ENCODE data around the gene CACNG1. TPM values are rescaled to one million over a fixed set of nuclear protein-coding genes. Genes with fewer than 3 reads are reported as not detected.

The CACNG1 gene
- total RNA-seq, 1 donor from 2014 or later = not detected

- intact Hi-C loops (cut with micrococcal nuclease) = no loop called here
These were observed 6.8 kb downstream of the CACNG1 start for GRCh38 chr17:67051155-67051538.

- intact Hi-C loops (cut with micrococcal nuclease) = no loop called here
These were observed 7.5 kb downstream of the CACNG1 start for GRCh38 chr17:67051837-67052236.

GRCh38 chr17:67052720-67053437, 8.5 kb downstream of the CACNG1 start:
- intact Hi-C loops (cut with micrococcal nuclease) = no loop called here

GRCh38 chr17:67053438-67054000, 9.2 kb downstream of the CACNG1 start:
- intact Hi-C loops (cut with micrococcal nuclease) = no loop called here

GRCh38 chr17:67054011-67054591, 9.7 kb downstream of the CACNG1 start:
- intact Hi-C loops (cut with micrococcal nuclease) = no loop called here

- intact Hi-C loops (cut with micrococcal nuclease) = no loop called here
These were observed 10.3 kb downstream of the CACNG1 start for GRCh38 chr17:67054608-67055007.

GRCh38 chr17:67055041-67055443, 10.7 kb downstream of the CACNG1 start:
- intact Hi-C loops (cut with micrococcal nuclease) = no loop called here

GRCh38 chr17:67055811-67056745, 11.7 kb downstream of the CACNG1 start:
- intact Hi-C loops (cut with micrococcal nuclease) = no loop called here

GRCh38 chr17:67056746-67057490, 12.6 kb downstream of the CACNG1 start:
- intact Hi-C loops (cut with micrococcal nuclease) = no loop called here

GRCh38 chr17:67058036-67058435, 13.7 kb downstream of the CACNG1 start:
- intact Hi-C loops (cut with micrococcal nuclease) = no loop called here

- intact Hi-C loops (cut with micrococcal nuclease) = no loop called here
These were observed 15.0 kb downstream of the CACNG1 start for GRCh38 chr17:67059372-67059771.

- intact Hi-C loops (cut with micrococcal nuclease) = no loop called here
These were observed 18.8 kb downstream of the CACNG1 start for GRCh38 chr17:67063141-67063540.

- intact Hi-C loops (cut with micrococcal nuclease) = no loop called here
These were observed 22.4 kb downstream of the CACNG1 start for GRCh38 chr17:67066717-67067116.

- intact Hi-C loops (cut with micrococcal nuclease) = no loop called here
These were observed 23.5 kb downstream of the CACNG1 start for GRCh38 chr17:67067571-67068482.

GRCh38 chr17:67068999-67069398, 24.6 kb downstream of the CACNG1 start:
- intact Hi-C loops (cut with micrococcal nuclease) = no loop called here

- intact Hi-C loops (cut with micrococcal nuclease) = no loop called here
These were observed 25.3 kb downstream of the CACNG1 start for GRCh38 chr17:67069603-67070136.

- intact Hi-C loops (cut with micrococcal nuclease) = no loop called here
These were observed 27.2 kb downstream of the CACNG1 start for GRCh38 chr17:67071595-67071994.

GRCh38 chr17:67072885-67073284, 28.5 kb downstream of the CACNG1 start:
- intact Hi-C loops (cut with micrococcal nuclease) = no loop called here

- intact Hi-C loops (cut with micrococcal nuclease) = no loop called here
These were observed 30.4 kb downstream of the CACNG1 start for GRCh38 chr17:67074781-67075180.

GRCh38 chr17:67076290-67076689, 31.9 kb downstream of the CACNG1 start:
- intact Hi-C loops (cut with micrococcal nuclease) = no loop called here
